GM19025 (cell line): ENCODE measurements around the gene OSBPL5.
"Not testable (repeated sequence)": the region's sequence is repeated elsewhere in the genome, so short reads cannot be mapped to it uniquely, and the experiment has no call there.

Experiments
- ATAC-seq: cut with Tn5 transposase; IDR thresholded peaks from one replicate; pipeline ENCODE4 v1.9.1; 2021; ENCODE audit warnings: mild to moderate bottlenecking, low read depth, moderate library complexity; ENCODE audit not compliant: unreplicated experiment

OSBPL5 gene

DNA sequence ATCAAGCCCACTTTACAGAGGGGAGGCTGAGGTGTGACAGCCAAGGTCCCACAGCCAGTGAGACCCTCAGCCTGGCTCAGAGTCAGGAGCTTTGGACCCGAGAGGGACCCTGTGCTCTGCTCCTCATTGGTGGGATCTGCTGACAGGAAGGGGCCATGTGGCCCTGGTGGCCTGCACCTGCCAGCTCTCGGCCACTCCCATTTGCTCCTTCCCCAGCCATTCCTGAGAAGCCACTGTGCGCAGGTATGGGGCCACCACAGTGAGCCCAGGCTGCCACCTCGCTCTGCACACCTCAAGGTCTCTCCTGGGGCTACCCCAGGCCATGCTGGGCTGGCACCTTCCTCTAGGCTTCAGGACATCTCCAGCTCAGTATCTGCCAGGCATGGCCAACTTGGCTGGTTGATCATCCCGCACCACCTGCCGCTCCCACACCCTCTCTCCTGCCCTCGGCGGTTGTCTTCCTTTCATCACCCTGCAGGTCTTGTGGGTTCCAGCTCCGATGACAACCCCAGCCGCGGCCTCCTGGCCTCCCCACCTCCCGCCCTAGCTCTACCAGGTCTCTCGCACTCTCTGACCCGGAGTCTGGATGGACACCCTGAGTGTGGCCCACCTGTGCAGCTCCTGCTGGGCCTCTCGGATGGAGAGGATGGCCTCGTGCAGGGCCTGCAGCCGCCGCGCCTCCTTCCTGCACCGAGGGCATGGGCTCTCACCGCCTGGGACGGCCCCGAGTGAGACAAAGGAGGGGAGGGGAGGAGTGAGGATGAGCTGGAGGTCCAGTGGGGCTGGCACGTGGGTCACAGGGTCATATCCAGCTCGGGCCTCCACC lies 75.7 kb downstream of the OSBPL5 start:
- ATAC-seq, result no peak

DNA sequence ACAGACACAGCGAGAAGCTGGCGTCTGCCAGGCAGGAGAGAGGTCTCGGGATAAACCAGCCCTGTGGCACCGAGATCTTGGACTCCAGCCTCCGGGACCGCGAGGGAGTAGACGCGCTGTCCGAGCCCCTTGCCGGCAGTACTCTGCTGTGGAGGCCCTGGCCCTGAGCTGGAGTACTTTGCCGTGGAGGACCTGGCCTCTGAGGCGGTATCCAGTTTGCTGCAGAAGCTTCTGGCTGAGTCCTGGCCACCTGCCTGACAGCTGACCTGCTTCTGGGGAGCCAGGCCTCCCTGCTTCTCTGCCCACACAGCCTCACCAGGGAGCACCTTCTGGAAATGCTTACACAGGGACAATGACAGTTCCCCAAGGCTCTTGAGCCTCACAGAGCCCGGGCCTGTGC lies 76.3 kb downstream of the OSBPL5 start:
- no peak for ATAC-seq

DNA sequence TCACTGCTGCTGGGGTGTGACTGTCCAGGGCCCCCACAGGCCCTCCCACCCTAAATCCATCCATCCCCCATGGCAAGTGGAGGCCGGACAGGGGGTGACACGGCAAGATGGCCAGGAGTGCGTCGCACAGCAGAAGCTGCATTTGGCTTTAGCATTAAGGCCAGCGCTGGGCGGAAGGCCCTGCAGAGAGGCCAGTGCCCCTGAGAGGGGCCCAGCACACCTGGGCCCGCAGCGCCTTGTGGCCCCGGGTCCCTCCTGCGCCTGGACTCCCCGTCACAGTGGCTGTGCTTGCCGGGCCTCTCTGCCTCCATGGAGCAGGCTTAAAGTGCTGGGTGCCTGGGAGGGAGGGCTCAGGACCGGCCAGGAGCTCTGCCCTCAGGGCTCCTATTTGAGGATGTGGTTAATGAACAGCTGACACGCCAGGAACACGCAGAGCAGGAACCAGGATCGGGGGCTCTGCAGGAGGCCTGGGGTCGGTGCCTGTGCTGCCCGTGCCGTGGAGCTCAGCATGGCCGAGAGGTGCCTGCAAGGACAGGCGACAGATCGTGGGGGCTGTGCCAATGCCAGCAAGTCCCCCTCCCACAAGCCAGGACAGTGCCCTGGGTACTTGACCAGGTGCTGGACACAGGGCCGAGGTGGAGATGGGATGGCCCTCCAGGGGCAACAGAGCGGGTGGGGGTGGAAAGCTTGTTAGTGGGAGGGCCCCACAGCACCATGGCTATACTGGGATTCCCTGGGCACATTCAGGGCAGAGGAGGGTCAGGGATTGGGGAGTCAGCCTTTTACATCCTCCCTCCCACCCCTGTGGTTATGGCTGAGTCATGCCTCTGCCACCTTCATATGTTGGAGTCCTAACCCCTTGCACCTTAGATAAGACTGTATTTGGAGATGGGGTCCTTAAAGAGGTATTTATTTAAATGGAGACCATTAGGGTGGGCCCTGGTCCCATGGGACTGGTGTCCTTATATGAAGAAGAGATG lies 77.0 kb downstream of the OSBPL5 start:
- ATAC-seq, result no peak

DNA sequence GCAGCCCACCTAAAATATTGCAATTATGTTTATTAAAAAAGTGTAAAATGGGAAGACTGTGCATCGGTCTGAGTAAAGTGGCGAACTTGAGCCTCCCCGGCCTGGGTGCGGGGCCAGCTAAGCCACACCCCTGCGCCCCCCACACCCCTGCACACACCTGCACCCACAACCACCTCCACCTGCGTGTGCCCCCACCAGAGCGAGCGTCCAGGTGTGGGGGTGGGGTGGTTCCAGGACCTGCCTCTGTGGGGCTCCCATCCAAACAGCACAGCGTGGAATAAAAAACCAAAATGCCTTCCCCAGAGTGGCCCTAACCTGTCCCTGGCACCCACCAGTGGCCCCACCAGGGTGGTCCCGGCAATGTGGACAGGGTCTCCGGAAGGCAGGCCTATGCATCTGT lies 77.7 kb downstream of the OSBPL5 start:
- no peak for ATAC-seq

DNA sequence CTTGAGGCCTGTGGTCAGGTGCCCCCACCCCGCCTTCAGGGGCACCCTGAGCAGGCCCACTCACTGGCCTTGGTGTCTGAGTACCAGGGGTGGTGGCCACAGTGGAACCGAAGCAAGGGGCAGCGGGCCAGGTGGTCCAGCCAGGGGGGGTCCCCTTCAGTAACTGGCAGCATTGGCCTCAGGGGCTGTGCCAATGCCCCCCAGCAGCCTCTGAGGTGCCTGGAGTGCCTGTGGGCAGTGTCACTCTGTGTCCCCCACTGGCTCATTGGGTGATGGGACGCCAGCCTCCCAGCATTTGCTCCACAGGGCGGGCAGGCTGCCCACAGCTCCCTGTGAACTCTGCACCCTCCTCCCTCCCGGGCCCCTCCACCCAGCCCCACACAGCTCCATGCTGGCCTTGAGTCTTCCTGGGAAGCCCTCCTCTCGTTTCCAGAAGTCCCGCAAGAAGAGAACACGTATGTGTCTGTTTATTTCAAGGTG lies 78.4 kb downstream of the OSBPL5 start:
- no peak for ATAC-seq

DNA sequence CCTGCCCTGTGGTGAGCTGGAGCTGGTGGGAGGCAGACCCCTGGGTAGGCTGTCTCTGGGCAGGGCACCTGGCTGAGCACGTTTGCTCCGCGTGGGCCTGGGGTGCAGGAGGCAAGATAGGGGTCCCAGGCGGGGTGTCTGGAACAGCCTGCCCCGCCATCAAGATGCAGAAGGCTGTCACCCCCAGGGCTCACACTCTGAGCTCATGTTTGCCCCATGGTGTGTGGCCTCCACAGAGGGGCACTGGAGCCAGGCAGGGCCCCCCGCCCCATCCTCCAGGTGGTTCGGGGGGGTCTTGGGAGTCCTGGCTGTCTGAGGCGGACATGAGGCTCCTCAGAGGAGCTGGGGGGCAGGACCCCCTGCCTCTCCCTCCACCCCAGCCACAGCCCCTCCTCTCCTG lies 79.0 kb downstream of the OSBPL5 start:
- no peak for ATAC-seq

DNA sequence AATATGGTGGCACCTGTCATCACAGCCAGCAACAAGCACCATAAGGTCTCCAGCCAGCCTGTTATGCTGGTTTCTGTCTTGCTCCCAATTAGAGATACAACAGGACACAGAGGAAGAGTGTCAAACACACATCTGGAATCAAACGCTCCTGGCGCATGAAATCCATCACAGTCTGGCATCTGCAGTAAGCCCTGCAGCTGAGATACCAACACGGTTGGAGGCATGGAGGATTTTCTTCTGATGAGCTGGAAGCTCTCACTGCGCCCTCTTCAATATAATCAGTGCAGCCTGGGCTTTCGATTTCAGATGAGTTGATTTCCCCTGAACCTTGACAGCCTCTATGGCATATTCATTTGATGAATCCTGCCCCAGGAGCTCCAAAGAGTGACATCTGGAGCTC lies 80.1 kb downstream of the OSBPL5 start:
- ATAC-seq, result no peak

DNA sequence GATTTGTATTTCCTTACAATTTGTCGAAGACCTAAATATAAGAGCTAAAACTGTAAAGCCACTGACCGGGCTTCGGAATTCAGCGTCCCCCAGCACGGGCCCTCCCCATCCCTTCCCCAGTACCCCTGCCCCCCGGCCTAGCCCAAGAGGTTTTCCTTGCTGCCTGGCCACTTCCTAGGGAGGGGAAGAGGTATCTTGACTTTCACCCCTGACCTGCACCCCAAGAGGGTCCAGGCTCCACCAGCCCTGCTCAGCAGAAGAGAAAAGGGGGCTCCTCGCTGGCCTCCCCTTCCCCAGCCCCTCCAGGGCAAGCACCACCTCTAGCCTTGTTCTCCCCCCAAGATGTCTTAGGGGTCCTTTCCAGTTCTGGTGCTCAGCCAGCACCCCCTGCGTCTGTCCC lies 81.8 kb downstream of the OSBPL5 start:
- ATAC-seq, result no peak

DNA sequence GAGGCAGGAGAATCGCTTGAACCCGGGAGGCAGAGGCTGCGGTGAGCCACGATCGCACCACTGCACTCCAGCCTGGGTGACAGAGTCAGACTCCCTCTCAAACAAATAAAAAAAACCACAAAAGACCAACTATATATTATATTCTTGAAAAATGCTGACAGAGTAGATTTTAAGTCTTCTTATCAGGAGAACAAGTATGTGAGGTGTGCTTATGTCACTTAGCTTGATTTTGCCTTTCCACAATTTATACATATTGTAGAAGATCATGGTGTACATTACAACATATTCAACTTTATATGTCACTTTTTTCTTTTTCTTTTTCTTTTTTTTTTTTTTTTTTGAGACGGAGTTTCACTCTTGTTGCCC lies 83.7 kb downstream of the OSBPL5 start:
- no peak for ATAC-seq

DNA sequence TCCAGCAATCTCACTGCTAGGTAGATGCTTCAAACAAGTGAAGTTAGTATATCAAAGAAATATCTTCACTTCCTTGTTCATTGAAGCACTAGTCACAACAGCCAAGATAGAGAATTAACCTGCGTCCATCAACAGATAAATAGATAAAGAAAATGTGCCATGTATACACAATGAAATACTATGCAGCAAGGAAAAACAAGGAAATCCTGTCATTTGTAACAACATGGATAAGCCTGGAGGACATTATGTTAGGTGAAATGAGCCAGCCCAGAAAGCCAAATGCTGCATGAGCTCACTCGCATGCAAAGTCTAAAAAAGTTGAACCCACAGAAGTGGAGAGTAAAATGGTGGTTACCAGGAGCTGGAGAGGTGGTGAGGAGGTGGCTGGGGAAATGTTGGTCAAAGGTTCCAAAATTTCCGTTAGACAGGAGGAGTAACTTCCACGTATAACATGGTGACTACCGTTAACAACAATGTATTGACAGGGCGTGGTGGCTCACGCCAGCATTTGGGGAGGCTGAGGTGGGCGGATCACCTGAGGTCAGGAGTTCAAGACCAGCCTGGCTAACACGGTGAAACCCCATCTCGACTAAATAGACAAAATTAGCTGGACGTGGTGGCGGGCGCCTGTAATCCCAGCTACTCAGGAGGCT lies 84.3 kb downstream of the OSBPL5 start:
- ATAC-seq, result no peak

DNA sequence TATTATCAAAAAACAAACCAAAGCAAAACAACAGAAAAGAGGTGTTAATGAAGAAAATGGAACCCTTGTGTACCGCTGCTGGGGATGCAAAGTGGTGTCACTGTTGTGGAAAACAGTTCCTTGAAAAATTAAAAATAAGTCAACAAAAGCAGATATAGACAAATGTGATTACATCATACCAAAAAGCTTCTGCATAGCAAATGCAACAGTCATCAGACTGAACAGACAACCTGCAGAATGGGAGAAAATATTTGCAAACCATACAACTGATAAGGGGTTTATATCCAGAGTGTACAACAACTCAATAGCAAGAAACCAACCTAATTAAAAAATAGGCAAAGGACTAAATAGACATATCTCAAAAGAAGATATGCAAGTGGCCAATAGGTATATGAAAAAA lies 85.0 kb downstream of the OSBPL5 start:
- ATAC-seq, result no peak

DNA sequence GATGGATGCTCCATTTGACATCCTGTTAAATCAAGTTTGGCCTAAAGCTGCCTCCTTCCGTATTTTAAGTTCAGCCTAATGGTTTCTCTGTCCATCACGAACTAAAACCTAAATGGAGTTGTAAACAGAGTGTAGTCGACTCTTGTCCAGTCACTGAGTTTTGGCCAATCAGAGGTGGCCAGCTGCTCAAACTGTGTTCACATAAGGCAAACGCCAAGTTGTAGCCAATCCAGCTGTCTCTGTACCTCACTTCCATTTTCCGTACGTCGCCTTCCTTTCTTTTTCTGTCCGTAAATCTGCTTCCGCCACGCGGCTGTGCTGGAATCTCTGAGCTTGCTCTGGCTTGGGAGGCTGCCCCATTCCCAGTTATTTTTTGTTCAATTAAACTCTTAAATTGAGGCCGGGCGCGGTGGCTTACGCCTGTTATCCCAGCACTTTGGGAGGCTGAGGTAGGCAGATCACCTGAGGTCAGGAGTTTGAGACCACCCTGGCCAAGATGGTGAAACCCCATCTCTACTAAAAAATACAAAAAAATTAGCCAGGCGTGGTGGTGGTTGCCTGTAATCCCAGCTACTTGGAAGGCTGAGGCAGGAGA lies 87.2 kb downstream of the OSBPL5 start:
- ATAC-seq, result no peak

DNA sequence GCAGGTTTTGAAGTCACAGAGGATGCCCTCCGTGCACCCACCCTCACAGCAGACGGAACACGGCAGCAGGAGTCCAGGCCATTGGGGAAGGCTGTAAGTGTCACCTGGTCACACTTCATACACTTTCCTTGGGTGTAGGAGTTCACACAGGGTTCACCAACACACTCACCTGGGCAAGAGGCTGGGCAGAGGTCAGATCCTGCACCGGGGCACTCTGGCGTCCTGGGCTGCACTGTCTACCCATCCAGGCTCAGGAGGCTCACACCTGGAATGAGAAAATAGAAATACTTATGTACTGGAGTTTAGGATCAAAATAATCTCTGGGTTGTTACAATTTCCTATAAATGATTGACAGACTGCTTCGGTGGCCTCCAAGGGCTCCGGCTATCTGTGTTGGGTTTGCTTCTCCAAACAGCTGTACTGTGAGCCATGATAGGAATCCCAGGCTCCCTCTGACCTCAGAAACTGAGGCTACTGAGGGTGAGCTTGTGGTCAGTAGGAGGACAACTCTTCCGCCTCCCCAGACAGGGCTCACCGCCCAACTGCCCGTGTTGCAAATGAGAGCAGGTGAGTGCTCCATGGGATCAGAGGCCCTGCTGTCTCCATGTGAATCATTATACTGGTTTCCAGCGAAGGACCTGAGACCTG lies 87.8 kb downstream of the OSBPL5 start:
- ATAC-seq, result no peak

DNA sequence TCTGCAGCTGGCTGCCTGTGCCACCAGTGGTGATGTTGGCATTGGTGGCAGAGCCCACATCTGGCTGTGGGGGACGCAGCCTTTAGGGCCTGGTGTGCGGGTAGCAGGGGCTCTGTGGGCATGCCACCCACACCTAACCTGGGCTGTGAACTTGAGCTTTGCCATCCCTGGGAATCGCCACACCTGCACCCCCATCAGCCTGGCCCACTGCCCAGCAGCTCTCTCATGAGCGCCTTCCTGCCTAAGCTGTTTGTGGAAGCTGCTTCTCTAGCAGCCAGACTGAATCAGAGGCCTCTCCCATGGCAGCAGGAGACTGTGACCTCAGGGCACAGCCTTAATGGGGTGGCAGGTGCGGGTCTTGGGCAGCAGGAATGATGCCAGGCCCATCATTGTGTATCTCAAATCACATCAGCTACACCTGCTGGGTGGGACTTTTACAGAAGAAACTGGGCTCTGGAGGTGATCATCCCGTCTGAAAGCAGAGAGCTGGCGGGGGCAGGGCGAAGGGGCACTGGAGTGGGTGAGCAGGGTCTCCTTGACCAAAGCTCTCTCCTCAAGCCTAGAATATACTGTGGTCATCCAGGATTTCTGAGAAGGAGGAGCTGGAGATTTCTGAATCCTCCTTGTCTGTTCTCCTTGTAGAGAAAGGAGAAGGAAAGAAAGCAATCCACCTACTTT lies 90.1 kb downstream of the OSBPL5 start:
- ATAC-seq, result no peak

DNA sequence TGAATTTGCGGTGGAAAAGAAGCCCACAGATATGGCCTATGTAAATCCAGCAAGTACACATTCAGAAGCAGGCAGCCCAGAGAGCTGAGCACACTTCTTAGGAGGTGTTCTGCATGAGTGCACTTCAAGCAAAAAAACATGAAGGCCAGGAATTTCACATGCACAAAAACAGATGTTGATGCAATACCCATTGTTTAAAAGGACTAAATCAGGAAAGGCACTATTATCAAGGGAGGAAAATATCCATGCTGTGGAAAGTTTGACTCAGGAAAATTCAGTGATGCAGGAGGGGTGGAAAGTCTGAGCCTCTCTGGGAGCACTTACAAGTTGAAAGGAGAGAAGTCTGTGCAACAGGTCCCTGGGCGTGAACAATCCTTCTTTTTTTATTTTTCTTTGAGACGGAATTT lies 92.1 kb downstream of the OSBPL5 start:
- ATAC-seq, result no peak

DNA sequence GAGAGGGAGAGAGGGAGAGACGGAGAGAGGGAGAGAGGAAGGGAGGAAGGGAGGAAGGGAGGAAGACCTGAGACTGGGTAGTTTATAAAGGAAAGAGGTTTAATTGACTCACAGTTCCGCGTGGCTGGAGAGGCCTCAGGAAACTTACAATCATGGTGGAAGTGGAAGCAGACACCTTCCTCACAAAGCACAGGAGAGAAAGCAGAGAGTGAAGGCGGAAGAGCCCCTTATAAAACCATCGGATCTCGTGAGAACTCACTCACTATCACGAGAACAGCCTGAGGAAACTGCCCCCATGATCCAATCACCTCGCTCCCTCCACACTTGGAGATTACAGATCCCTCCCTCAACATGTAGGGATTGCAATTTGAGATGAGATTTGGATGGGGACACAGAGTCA lies 95.7 kb downstream of the OSBPL5 start:
- no peak for ATAC-seq

DNA sequence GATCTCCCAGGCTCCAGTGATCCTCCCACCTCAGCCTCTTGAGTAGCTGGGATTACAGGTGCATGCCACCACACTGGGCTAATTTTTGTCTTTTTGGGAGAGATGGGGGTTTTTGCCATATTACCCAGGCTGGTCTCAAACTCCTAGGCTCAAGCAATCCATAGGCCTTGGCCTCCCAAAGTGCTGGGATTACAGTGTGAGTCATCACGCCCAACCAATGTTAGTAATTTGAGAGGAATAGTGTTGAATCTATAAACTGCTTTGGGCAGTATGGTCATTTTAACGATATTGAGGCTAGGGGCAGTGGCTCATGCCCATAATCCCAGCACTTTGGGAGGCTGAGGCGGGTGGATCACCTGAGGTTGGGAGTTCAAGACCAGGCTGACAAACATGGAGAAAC lies 98.8 kb downstream of the OSBPL5 start:
- ATAC-seq, result not testable (repeated sequence)

DNA sequence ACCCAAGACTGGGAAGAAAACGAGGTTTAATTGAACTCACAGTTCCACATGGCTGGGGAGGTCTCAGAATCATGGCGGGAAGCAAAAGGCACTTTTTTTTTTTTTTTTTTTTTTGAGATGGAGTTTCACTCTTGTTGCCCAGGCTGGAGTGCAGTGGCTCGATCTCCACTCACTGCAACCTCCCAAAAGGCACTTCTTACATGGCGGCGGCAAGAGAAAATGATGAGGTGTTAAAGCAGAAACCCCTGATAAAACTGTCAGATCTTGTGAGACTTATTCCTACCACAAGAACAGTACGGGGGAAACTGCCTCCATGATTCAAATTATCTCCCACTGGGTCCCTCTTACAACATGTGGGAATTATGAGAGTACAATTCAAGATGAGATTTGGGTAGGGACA lies 100.4 kb downstream of the OSBPL5 start:
- not testable (repeated sequence) for ATAC-seq

DNA sequence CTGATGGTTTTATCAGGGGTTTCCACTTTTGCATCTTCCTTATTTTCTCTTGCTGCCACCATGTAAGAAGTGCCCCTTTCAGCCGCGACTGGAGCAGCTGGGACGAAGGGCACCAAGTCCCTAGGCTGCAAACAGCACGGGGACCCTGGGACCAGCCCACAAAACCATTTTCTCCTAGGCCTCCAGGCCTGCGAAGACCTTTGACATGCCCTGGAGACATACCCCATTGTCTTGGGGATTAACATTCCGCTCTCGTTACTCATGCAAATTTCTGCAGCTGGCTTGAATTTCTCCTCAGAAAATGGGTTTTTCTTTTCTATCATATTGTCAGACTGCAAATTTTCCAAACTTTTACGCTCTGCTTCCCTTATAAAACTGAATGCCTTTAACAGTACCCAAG lies 101.2 kb downstream of the OSBPL5 start:
- ATAC-seq, result not testable (repeated sequence)
